ENCODE data around the gene RECQL5. TPM values are rescaled to one million over a fixed set of nuclear protein-coding genes. Genes with fewer than 3 reads are reported as not detected.

The RECQL5 gene
- total and polyA plus RNA-seq, 2 donors (not counting 1 experiment from before 2014, with no cell fraction given) = 58.5 to 70.5 TPM

DNA sequence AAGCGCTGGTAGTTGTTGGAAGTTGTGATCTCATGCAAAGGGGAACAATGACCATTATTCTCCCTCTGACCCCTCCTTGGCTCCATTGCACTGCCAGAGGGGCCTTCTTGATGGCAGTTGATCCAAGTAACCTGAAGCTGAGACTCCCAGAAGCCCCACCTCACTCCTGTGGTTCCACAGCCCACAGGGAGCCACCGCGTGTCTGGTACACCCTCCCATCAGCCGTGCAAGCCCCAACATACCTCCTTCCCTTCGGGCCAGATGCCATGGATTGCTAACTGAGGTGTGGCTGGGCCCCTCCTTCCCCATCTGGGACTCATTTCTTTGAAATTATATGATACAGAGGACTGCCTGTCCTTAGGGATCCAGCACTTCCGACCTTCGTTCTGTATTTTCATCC, 18.0 kb upstream of the RECQL5 start:
- Mint-ChIP-seq H3K27me3 (no peaks in the 10 kb centered on the region), H3K4me1 (peaks cover 51% of the 10 kb centered on the region), H3K4me3 (no peak overlapping the region), H3K9me3 (ENCODE audit: insufficient read depth) (no peaks in the 10 kb centered on the region), H3K27ac (no peak overlapping the region)
- peaks cover 55% of the 10 kb centered on the region for H4K20me1 ChIP-seq (ENCODE audit: control insufficient read depth, insufficient read depth, low read length, poor library complexity, severe bottlenecking)
- no peaks in the 10 kb centered on the region for H3K27me3 ChIP-seq (replicated peaks in 1 of 4; ENCODE audit: control extremely low read depth in 1 of 4, control insufficient read depth in 3 of 4, insufficient read depth in 4 of 4, low read length in 3 of 4)
- WGBS (ENCODE audit: insufficient coverage) = 93% methylated on average over 2 of the region's 7 CpGs
- no peak overlapping the region for H3K27ac ChIP-seq (ENCODE audit: low read length in 2 of 2)
- no peak overlapping the region for H3K9ac ChIP-seq (ENCODE audit: low read length)
- TF ChIP-seq, protein P1, sequence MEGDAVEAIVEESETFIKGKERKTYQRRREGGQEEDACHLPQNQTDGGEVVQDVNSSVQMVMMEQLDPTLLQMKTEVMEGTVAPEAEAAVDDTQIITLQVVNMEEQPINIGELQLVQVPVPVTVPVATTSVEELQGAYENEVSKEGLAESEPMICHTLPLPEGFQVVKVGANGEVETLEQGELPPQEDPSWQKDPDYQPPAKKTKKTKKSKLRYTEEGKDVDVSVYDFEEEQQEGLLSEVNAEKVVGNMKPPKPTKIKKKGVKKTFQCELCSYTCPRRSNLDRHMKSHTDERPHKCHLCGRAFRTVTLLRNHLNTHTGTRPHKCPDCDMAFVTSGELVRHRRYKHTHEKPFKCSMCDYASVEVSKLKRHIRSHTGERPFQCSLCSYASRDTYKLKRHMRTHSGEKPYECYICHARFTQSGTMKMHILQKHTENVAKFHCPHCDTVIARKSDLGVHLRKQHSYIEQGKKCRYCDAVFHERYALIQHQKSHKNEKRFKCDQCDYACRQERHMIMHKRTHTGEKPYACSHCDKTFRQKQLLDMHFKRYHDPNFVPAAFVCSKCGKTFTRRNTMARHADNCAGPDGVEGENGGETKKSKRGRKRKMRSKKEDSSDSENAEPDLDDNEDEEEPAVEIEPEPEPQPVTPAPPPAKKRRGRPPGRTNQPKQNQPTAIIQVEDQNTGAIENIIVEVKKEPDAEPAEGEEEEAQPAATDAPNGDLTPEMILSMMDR (IDR thresholded peaks at IDR 0.05) = no peak
- no peak for TF ChIP-seq EZH2 (IDR thresholded peaks at IDR 0.05; ENCODE audit: borderline replicate concordance, insufficient read depth, low read depth, low read length, poor library complexity, severe bottlenecking)
- ChIA-PET CTCF (interaction anchor here (2.8 kb wide), 1 partner anchor 10 kb away, joined by 19 read pairs; no protein-coding TSS in a partner anchor), POLR2A (no interaction called here)
- no peak overlapping the region for H3K4me3 ChIP-seq (ENCODE audit: control extremely low read depth in 1 of 5, extremely low read depth in 1 of 5, insufficient read depth in 1 of 5, low read depth in 2 of 5, low read length in 4 of 5)
- DNase-seq = no peak
- no peak for ATAC-seq (ENCODE audit: low read depth)
- no peak overlapping the region for H3K4me2 ChIP-seq (replicated peaks; ENCODE audit: low read depth, low read length, poor library complexity, severe bottlenecking)
- peaks cover 4 to 28% of the 10 kb centered on the region in 2 experiments for H3K36me3 ChIP-seq (replicated peaks in 1 of 2; ENCODE audit: control extremely low read depth in 1 of 2, control insufficient read depth in 1 of 2, extremely low read depth in 1 of 2, insufficient read depth in 2 of 2, low read length in 1 of 2)
- H3K79me2 ChIP-seq (ENCODE audit: control insufficient read depth, insufficient read depth, low read length) = peaks cover 87% of the 10 kb centered on the region
- H3K4me1 ChIP-seq (ENCODE audit: control insufficient read depth in 2 of 2, insufficient read depth in 2 of 2, low read length in 2 of 2) = peaks cover 33 to 46% of the 10 kb centered on the region in 2 donors
- H2AFZ ChIP-seq (ENCODE audit: insufficient read depth, low read depth, low read length, poor library complexity, severe bottlenecking) = no peak overlapping the region
- intact Hi-C loops (cut with micrococcal nuclease) = no loop called here
- no peaks in the 10 kb centered on the region for H3K9me3 ChIP-seq (ENCODE audit: control extremely low read depth in 1 of 3, control insufficient read depth in 2 of 3, insufficient read depth in 1 of 3, low read length in 2 of 3)

DNA sequence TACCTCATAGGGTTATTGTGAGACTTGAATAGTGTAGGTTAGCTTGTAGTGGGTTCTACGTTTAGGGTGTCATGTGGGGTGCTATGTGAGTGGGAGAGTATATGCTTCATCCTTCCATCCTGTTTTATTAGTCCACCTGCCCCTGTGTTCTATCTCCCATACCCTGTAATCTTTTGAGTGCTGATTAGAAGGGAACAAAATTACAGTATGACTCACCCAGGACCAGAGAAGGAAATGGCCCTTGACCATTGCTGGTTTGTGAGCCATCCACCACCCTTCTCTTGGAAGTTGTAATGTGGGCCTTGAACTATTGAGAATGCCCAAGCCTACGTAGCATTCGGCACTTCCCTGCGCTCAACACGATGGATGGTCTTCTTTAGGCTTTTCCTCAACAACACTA, 17.3 kb upstream of the RECQL5 start:
- intact Hi-C loops (cut with micrococcal nuclease) = no loop called here
- Histone ChIP-seq H3K27ac (ENCODE audit: low read length in 2 of 2) (no peak overlapping the region), H2AFZ (ENCODE audit: insufficient read depth, low read depth, low read length, poor library complexity, severe bottlenecking) (no peak overlapping the region), H3K9me3 (ENCODE audit: control extremely low read depth in 1 of 3, control insufficient read depth in 2 of 3, insufficient read depth in 1 of 3, low read length in 2 of 3) (no peaks in the 10 kb centered on the region), H3K9ac (ENCODE audit: low read length) (no peak overlapping the region), H3K4me3 (ENCODE audit: control extremely low read depth in 1 of 5, extremely low read depth in 1 of 5, insufficient read depth in 1 of 5, low read depth in 2 of 5, low read length in 4 of 5) (no peak overlapping the region), H3K79me2 (ENCODE audit: control insufficient read depth, insufficient read depth, low read length) (peaks cover 94% of the 10 kb centered on the region), H4K20me1 (ENCODE audit: control insufficient read depth, insufficient read depth, low read length, poor library complexity, severe bottlenecking) (peaks cover 62% of the 10 kb centered on the region), H3K4me1 (ENCODE audit: control insufficient read depth in 2 of 2, insufficient read depth in 2 of 2, low read length in 2 of 2) (peaks cover 26 to 39% of the 10 kb centered on the region in 2 donors), H3K36me3 (replicated peaks in 1 of 2; ENCODE audit: control extremely low read depth in 1 of 2, control insufficient read depth in 1 of 2, extremely low read depth in 1 of 2, insufficient read depth in 2 of 2, low read length in 1 of 2) (peaks cover 4 to 35% of the 10 kb centered on the region in 2 experiments), H3K4me2 (replicated peaks; ENCODE audit: low read depth, low read length, poor library complexity, severe bottlenecking) (no peak overlapping the region), H3K27me3 (replicated peaks in 1 of 4; ENCODE audit: control extremely low read depth in 1 of 4, control insufficient read depth in 3 of 4, insufficient read depth in 4 of 4, low read length in 3 of 4) (no peaks in the 10 kb centered on the region)
- CTCF ChIA-PET = interaction anchor here (0.6 to 2.1 kb wide), 2 partner anchors 9 to 51 kb away, joined by 3 to 11 read pairs; partner anchors contain the start of gene SMIM5
- POLR2A ChIA-PET = no interaction called here
- H3K27ac Mint-ChIP-seq = no peak overlapping the region
- H3K9me3 Mint-ChIP-seq (ENCODE audit: insufficient read depth) = no peaks in the 10 kb centered on the region
- no peak for DNase-seq
- TF ChIP-seq, protein P1 (IDR thresholded peaks at IDR 0.05) = no peak
- no peak for TF ChIP-seq EZH2 (IDR thresholded peaks at IDR 0.05; ENCODE audit: borderline replicate concordance, insufficient read depth, low read depth, low read length, poor library complexity, severe bottlenecking)
- WGBS (ENCODE audit: insufficient coverage) = 100% methylated on average over 3 of the region's 5 CpGs
- H3K4me1 Mint-ChIP-seq = peaks cover 45% of the 10 kb centered on the region
- H3K27me3 Mint-ChIP-seq = no peaks in the 10 kb centered on the region
- no peak for ATAC-seq (ENCODE audit: low read depth)
- no peak overlapping the region for H3K4me3 Mint-ChIP-seq
